H1 (cell line): ENCODE data around the gene RASSF10. TPM values are rescaled to one million over a fixed set of nuclear protein-coding genes. Genes with fewer than 3 reads are reported as not detected.

ENCODE experiments used
- CTCF ChIA-PET: fragments of 300-600 bp; sonication (Branson Sonifier 250); formaldehyde crosslinking; loops from one replicate; lab custom pipeline; 2021; ENCODE audit not compliant: partially characterized antibody; lab: Charles Lee
- POLR2A ChIA-PET: fragments of 300-600 bp; sonication (Branson Sonifier 250); formaldehyde crosslinking; loops from one replicate; lab custom pipeline; 2021; ENCODE audit warnings: inconsistent platforms; ENCODE audit not compliant: partially characterized antibody; lab: Charles Lee
- DNase-seq, 2 experiments: peaks; one replicate each; pipeline versions ENCODE4 v3.0.0 to v3.0.0-alpha.2; 2010 to 2022; ENCODE audit warnings: low spot score in 2 of 2, low read depth in 1 of 2, mixed read lengths in 1 of 2
- FAIRE-seq: peaks from 2 replicates; lab custom pipeline; 2011; peaks lifted over from hg19 to GRCh38; lab: Jason Lieb, UNC
- H2AFZ ChIP-seq: 2 replicates; pipeline ENCODE4 v1.8.1; 2012; ENCODE audit warnings: low read length, inconsistent platforms
- H2AK5ac ChIP-seq: 2 replicates; pipeline ENCODE4 v1.6.1; 2013; ENCODE audit warnings: low read depth, low read length
- H2BK120ac ChIP-seq: replicated peaks from 2 replicates; pipeline ENCODE3; 2013; ENCODE audit warnings: low read depth, low read length, inconsistent platforms
- H2BK12ac ChIP-seq: 2 replicates; pipeline ENCODE4 v1.6.1; 2013; ENCODE audit warnings: low read depth, low read length
- H2BK15ac ChIP-seq: 2 replicates; pipeline ENCODE4 v1.6.1; 2013; ENCODE audit warnings: low read length
- H2BK20ac ChIP-seq: 2 replicates; pipeline ENCODE4 v1.6.1; 2013; ENCODE audit warnings: low read length
- H2BK5ac ChIP-seq: 2 replicates; pipeline ENCODE4 v1.6.1; 2013; ENCODE audit warnings: low read depth, low read length
- H3K14ac ChIP-seq: 2 replicates; pipeline ENCODE4 v1.6.1; 2013; ENCODE audit warnings: inconsistent platforms; ENCODE audit not compliant: insufficient read length
- H3K18ac ChIP-seq: 2 replicates; pipeline ENCODE4 v1.6.1; 2013; ENCODE audit warnings: low read length; ENCODE audit errors: extremely low read depth
- H3K23ac ChIP-seq: 2 replicates; pipeline ENCODE4 v1.6.1; 2013; ENCODE audit warnings: inconsistent platforms; ENCODE audit not compliant: insufficient read length
- H3K23me2 ChIP-seq: 2 replicates; pipeline ENCODE4 v1.6.1; 2013; ENCODE audit warnings: low read depth, low read length
- H3K27ac ChIP-seq: 2 replicates; pipeline ENCODE4 v1.6.1; 2011; ENCODE audit warnings: low read depth, low read length, inconsistent platforms
- H3K27me3 ChIP-seq, 4 experiments: replicated peaks in 1 of 4; 1 replicate in 1 of 4; 2 replicates in 3 of 4; pipeline versions ENCODE4 v1.6.1 to v1.8.1; 2011 to 2013; ENCODE audit warnings: low read length in 3 of 4, mild to moderate bottlenecking in 3 of 4, inconsistent platforms in 2 of 4, mixed read lengths in 2 of 4, moderate library complexity in 1 of 4; ENCODE audit not compliant: control insufficient read depth in 3 of 4, insufficient read depth in 3 of 4; ENCODE audit errors: extremely low read depth in 1 of 4
- H3K36me3 ChIP-seq, 4 experiments: 2 replicates each; pipeline versions ENCODE4 v1.6.1 to v1.8.1; 2011 to 2013; ENCODE audit warnings: mild to moderate bottlenecking in 4 of 4, low read length in 3 of 4, moderate library complexity in 2 of 4, control low read depth in 1 of 4, inconsistent platforms in 1 of 4; ENCODE audit not compliant: insufficient read depth in 4 of 4, control insufficient read depth in 2 of 4
- H3K4ac ChIP-seq: replicated peaks from 2 replicates; pipeline ENCODE3; 2013; ENCODE audit warnings: low read length, low read depth, mixed read lengths, inconsistent platforms; ENCODE audit not compliant: insufficient read length
- H3K4me1 ChIP-seq, 4 experiments: replicated peaks in 1 of 4; 1 replicate in 1 of 4; 2 replicates in 3 of 4; pipeline versions ENCODE4 v1.6.1 to v1.8.1; 2011 to 2013; ENCODE audit warnings: low read length in 3 of 4, inconsistent platforms in 2 of 4, mixed read lengths in 1 of 4; ENCODE audit not compliant: insufficient read depth in 4 of 4, control insufficient read depth in 3 of 4
- H3K4me2 ChIP-seq, 2 experiments: 2 replicates each; pipeline versions ENCODE4 v1.6.1 to v1.8.1; 2011 to 2013; ENCODE audit warnings: low read depth in 2 of 2, low read length in 2 of 2, control low read depth in 1 of 2, inconsistent platforms in 1 of 2, mild to moderate bottlenecking in 1 of 2; ENCODE audit not compliant: insufficient read depth in 1 of 2
- H3K4me3 ChIP-seq, 4 experiments: fragments of 200-600, 300-600 bp in 1 of 4; sonication (generic), shearing (Covaris generic), sonication (Bioruptor Twin) in 1 of 4; 2 replicates each; pipeline versions ENCODE4 v1.5.1 to v1.8.1; 2011 to 2016; ENCODE audit warnings: low read length in 4 of 4, low read depth in 3 of 4, control low read depth in 2 of 4, inconsistent platforms in 2 of 4, mild to moderate bottlenecking in 2 of 4, mixed read lengths in 1 of 4, moderate library complexity in 1 of 4; ENCODE audit not compliant: insufficient read depth in 2 of 4; ENCODE audit errors: extremely low read depth in 1 of 4
- H3K56ac ChIP-seq: replicated peaks from 2 replicates; pipeline ENCODE3; 2013; ENCODE audit warnings: low read depth, mild to moderate bottlenecking, mixed read lengths, low read length, inconsistent platforms; ENCODE audit not compliant: insufficient read length
- H3K79me1 ChIP-seq: 2 replicates; pipeline ENCODE4 v1.6.1; 2013; ENCODE audit warnings: low read depth, low read length, control low read depth
- H3K79me2 ChIP-seq, 2 experiments: 2 replicates each; pipeline versions ENCODE4 v1.6.1 to v1.8.1; 2012 to 2013; ENCODE audit warnings: low read length in 2 of 2, mild to moderate bottlenecking in 2 of 2, inconsistent platforms in 1 of 2; ENCODE audit not compliant: insufficient read depth in 2 of 2, control insufficient read depth in 1 of 2
- H3K9ac ChIP-seq, 4 experiments: replicated peaks in 1 of 4; 1 replicate in 1 of 4; 2 replicates in 3 of 4; pipeline versions ENCODE4 v1.6.1 to v1.8.1; 2011 to 2013; ENCODE audit warnings: low read depth in 3 of 4, low read length in 3 of 4, control low read depth in 2 of 4, mild to moderate bottlenecking in 2 of 4, moderate library complexity in 2 of 4, inconsistent platforms in 1 of 4; ENCODE audit errors: extremely low read depth in 1 of 4
- H3K9me3 ChIP-seq, 2 experiments: 2 replicates each; pipeline versions ENCODE4 v1.6.1 to v1.8.1; 2012 to 2013; ENCODE audit warnings: mild to moderate bottlenecking in 2 of 2, moderate library complexity in 2 of 2, control low read depth in 1 of 2, inconsistent platforms in 1 of 2, low read depth in 1 of 2, low read length in 1 of 2, mixed read lengths in 1 of 2; ENCODE audit not compliant: insufficient read depth in 2 of 2
- H4K20me1 ChIP-seq, 2 experiments: replicated peaks in 1 of 2; 2 replicates each; pipeline versions ENCODE3 to v1.8.1; 2011 to 2013; ENCODE audit warnings: inconsistent platforms in 2 of 2, low read length in 2 of 2, mild to moderate bottlenecking in 1 of 2; ENCODE audit not compliant: insufficient read depth in 2 of 2, control insufficient read depth in 1 of 2
- H4K5ac ChIP-seq: 2 replicates; pipeline ENCODE4 v1.6.1; 2013; ENCODE audit warnings: low read length, low read depth, mixed read lengths, inconsistent platforms; ENCODE audit not compliant: insufficient read length
- H4K8ac ChIP-seq: 2 replicates; pipeline ENCODE4 v1.8.0; 2013; ENCODE audit warnings: mild to moderate bottlenecking, moderate library complexity, low read length, inconsistent platforms; ENCODE audit not compliant: insufficient read depth; ENCODE audit errors: extremely low read depth
- H4K91ac ChIP-seq: replicated peaks from 2 replicates; pipeline ENCODE3; 2013; ENCODE audit warnings: low read length, mixed read lengths, inconsistent platforms; ENCODE audit not compliant: insufficient read length
- BACH1 ChIP-seq: IDR thresholded peaks from 2 replicates; pipeline ENCODE4 v1.6.1; 2012; ENCODE audit warnings: low read length, improper control_type of control experiment
- BCL11A ChIP-seq, 2 experiments: IDR thresholded peaks; one replicate each; pipeline ENCODE4 v1.6.1; 2011; ENCODE audit warnings: low read depth in 2 of 2, low read length in 2 of 2, mild to moderate bottlenecking in 2 of 2
- CHD2 ChIP-seq: IDR thresholded peaks from 2 replicates; pipeline ENCODE4 v1.6.1; 2012; ENCODE audit warnings: low read length, improper control_type of control experiment
- EGR1 ChIP-seq: IDR thresholded peaks from 2 replicates; pipeline ENCODE4 v1.6.1; 2011; ENCODE audit warnings: low read depth, low read length, borderline replicate concordance
- EP300 ChIP-seq, 2 experiments: IDR thresholded peaks; 1 replicate in 1 of 2; 2 replicates in 1 of 2; pipeline ENCODE4 v1.6.1; 2011 to 2012; ENCODE audit warnings: low read depth in 2 of 2, low read length in 2 of 2, mild to moderate bottlenecking in 2 of 2, borderline replicate concordance in 1 of 2, inconsistent platforms in 1 of 2, moderate library complexity in 1 of 2
- JUN ChIP-seq: IDR thresholded peaks from 2 replicates; pipeline ENCODE4 v1.6.1; 2011; ENCODE audit warnings: low read depth, mild to moderate bottlenecking, improper control_type of control experiment, low read length
- MAFK ChIP-seq: IDR thresholded peaks from 2 replicates; pipeline ENCODE4 v1.6.1; 2012; ENCODE audit warnings: low read depth, mild to moderate bottlenecking, improper control_type of control experiment, low read length
- NRF1 ChIP-seq: IDR thresholded peaks from 2 replicates; pipeline ENCODE4 v1.6.1; 2011; ENCODE audit warnings: mild to moderate bottlenecking, low read depth, low read length, improper control_type of control experiment
- POLR2A ChIP-seq, 2 experiments: IDR thresholded peaks; 1 replicate in 1 of 2; 2 replicates in 1 of 2; pipeline ENCODE4 v1.6.1; 2011; ENCODE audit warnings: low read depth in 2 of 2, low read length in 2 of 2, mild to moderate bottlenecking in 2 of 2; ENCODE audit errors: control extremely low read depth in 1 of 2
- RXRA ChIP-seq: IDR thresholded peaks from 2 replicates; pipeline ENCODE4 v1.6.1; 2011; ENCODE audit warnings: low read depth, mild to moderate bottlenecking, low read length, moderate library complexity; ENCODE audit not compliant: insufficient read depth
- SUZ12 ChIP-seq: fragments of 200-600 bp; sonication (generic); IDR thresholded peaks from 2 replicates; pipeline ENCODE4 v1.6.1; 2012; ENCODE audit warnings: mild to moderate bottlenecking, inconsistent platforms, low read length, moderate library complexity, mixed read lengths
- YY1 ChIP-seq: IDR thresholded peaks from 2 replicates; pipeline ENCODE4 v1.6.1; 2011; ENCODE audit warnings: low read depth, mild to moderate bottlenecking, low read length
- WGBS, 2 experiments: shearing (Covaris generic) in 1 of 2; methylation state at CpG; one replicate each; pipeline versions ENCODE4 v1.1.6 to v1.1.7; 2013 to 2015; ENCODE audit warnings: low lambda C conversion rate in 2 of 2, mixed read lengths in 2 of 2, inconsistent platforms in 1 of 2, low coverage in 1 of 2, missing lambda C conversion rate in 1 of 2; ENCODE audit not compliant: insufficient replicate concordance in 2 of 2, insufficient coverage in 1 of 2, insufficient read length in 1 of 2; ENCODE audit errors: extremely low coverage in 1 of 2, missing lambda C conversion rate in 1 of 2; 5-methylcytosine and 5-hydroxymethylcytosine counted together
- polyA plus RNA-seq, 7 experiments: library from polyadenylated mRNA; depleted of rRNA in 3 of 7; stranded (reverse) in 5 of 7; unstranded in 2 of 7; fragments of >200 nt in 5 of 7; fragments of 200-250 nt in 2 of 7; gene quantifications; 1 replicate in 5 of 7; 2 replicates in 1 of 7; 4 replicates in 1 of 7; pipeline versions ENCODE4 v1.2.1 to v1.2.3, GENCODE V29; 2011 to 2013; ENCODE audit warnings: missing spikeins in 2 of 7, mixed read lengths in 2 of 7
- total RNA-seq: library from RNA; stranded (reverse); fragmentation: NEBNext Ultra II Directional; extraction: Animal tissue kit (Norgen Biotek cat#: 25700); gene quantifications from 2 replicates; pipeline ENCODE4 v1.2.1, GENCODE V29; 2021
- TF ChIP-seq, protein P1 (sequence below), 3 experiments: IDR thresholded peaks; 1 replicate in 2 of 3; 2 replicates in 1 of 3; pipeline versions ENCODE4 v1.5.1 to v1.6.1; 2011; ENCODE audit warnings: low read length in 3 of 3, mild to moderate bottlenecking in 3 of 3, inconsistent platforms in 2 of 3, low read depth in 1 of 3, moderate library complexity in 1 of 3; ENCODE audit not compliant: insufficient read depth in 1 of 3; ENCODE audit errors: control extremely low read depth in 1 of 3

Gene RASSF10
- total and polyA plus RNA-seq, 2 of the 8 experiments (the other 6 are each of a cell fraction or from before 2014, with no cell fraction given): 0.51 to 1.8 TPM

DNA sequence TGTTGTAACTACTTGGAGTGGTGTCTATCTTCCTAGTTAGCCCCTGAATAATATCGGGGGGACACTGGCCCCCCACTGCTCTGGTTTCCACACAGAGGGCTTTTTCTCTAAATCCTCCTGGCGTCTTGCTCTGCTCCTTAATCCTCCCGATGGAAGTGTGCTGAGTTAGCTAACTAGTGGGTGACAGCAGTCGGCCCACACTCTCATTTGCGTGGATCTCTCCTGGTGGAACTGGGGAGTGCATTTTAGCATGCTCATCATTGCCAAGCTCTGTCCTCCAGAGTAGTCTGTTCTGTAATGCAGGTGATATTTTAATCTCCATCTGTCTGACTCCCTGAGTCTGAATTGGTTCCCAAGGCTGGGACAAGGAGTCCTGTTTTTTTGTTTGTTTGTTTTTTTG, 46.1 kb upstream of the RASSF10 start:
- H3K4me1 ChIP-seq: peaks cover 0 to 2% (median 0%) of the 10 kb centered on the region in 4 experiments; a peak in 1 of 7 replicates
- no peak overlapping the region for H2BK20ac ChIP-seq
- no peak overlapping the region for H4K8ac ChIP-seq
- H4K5ac ChIP-seq: no peak overlapping the region
- no peak overlapping the region for H2BK5ac ChIP-seq
- H3K23me2 ChIP-seq: no peaks in the 10 kb centered on the region
- no peaks in the 10 kb centered on the region for H3K79me2 ChIP-seq
- no peaks in the 10 kb centered on the region for H3K79me1 ChIP-seq
- H4K91ac ChIP-seq: no peak overlapping the region
- H3K9me3 ChIP-seq: no peaks in the 10 kb centered on the region
- no peak overlapping the region for H3K14ac ChIP-seq
- FAIRE-seq (no peak), DNase-seq (no peak)
- H3K27ac ChIP-seq: no peak overlapping the region
- WGBS, 2 experiments: 90% methylated on average over 5 of the region's 5 CpGs; no CpG with 5 or more reads in 1 of the 2 experiments
- no peak overlapping the region for H3K56ac ChIP-seq
- no peak overlapping the region for H2BK15ac ChIP-seq
- no peaks in the 10 kb centered on the region for H4K20me1 ChIP-seq
- H3K23ac ChIP-seq: no peak overlapping the region
- H2AFZ ChIP-seq: no peak overlapping the region
- POLR2A ChIA-PET: no interaction called here
- H3K4me3 ChIP-seq: no peak overlapping the region
- H2BK120ac ChIP-seq: no peak overlapping the region
- CTCF ChIA-PET: interaction anchor here (0.6 to 12.5 kb wide), 19 partner anchors 15 to 674 kb away, joined by 3 to 158 read pairs (median 5); no protein-coding TSS in a partner anchor
- H3K4ac ChIP-seq: no peak overlapping the region
- no peaks in the 10 kb centered on the region for H3K27me3 ChIP-seq
- no peak overlapping the region for H2BK12ac ChIP-seq
- H2AK5ac ChIP-seq: no peak overlapping the region
- H3K9ac ChIP-seq: no peak overlapping the region
- H3K18ac ChIP-seq: no peak overlapping the region
- H3K4me2 ChIP-seq: no peak overlapping the region
- no peaks in the 10 kb centered on the region for H3K36me3 ChIP-seq
- TF ChIP-seq SUZ12: no peak
- TF ChIP-seq BACH1: no peak
- no peak for TF ChIP-seq CHD2
- TF ChIP-seq, protein P1, sequence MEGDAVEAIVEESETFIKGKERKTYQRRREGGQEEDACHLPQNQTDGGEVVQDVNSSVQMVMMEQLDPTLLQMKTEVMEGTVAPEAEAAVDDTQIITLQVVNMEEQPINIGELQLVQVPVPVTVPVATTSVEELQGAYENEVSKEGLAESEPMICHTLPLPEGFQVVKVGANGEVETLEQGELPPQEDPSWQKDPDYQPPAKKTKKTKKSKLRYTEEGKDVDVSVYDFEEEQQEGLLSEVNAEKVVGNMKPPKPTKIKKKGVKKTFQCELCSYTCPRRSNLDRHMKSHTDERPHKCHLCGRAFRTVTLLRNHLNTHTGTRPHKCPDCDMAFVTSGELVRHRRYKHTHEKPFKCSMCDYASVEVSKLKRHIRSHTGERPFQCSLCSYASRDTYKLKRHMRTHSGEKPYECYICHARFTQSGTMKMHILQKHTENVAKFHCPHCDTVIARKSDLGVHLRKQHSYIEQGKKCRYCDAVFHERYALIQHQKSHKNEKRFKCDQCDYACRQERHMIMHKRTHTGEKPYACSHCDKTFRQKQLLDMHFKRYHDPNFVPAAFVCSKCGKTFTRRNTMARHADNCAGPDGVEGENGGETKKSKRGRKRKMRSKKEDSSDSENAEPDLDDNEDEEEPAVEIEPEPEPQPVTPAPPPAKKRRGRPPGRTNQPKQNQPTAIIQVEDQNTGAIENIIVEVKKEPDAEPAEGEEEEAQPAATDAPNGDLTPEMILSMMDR (IDR thresholded peaks at IDR 0.05; ENCODE audit: control extremely low read depth in 1 of 3, insufficient read depth in 1 of 3, low read depth in 1 of 3, low read length in 3 of 3): no peak
- no peak for TF ChIP-seq EP300 (IDR thresholded peaks at IDR 0.05; ENCODE audit: borderline replicate concordance in 1 of 2, low read depth in 2 of 2, low read length in 2 of 2)
- no peak for TF ChIP-seq POLR2A (IDR thresholded peaks at IDR 0.05; ENCODE audit: control extremely low read depth in 1 of 2, low read depth in 2 of 2, low read length in 2 of 2)
- no peak for TF ChIP-seq BCL11A (IDR thresholded peaks at IDR 0.05; ENCODE audit: low read depth in 2 of 2, low read length in 2 of 2)
- TF ChIP-seq NRF1: no peak
- TF ChIP-seq RXRA: no peak
- no peak for TF ChIP-seq EGR1
- TF ChIP-seq MAFK: no peak
- TF ChIP-seq JUN: no peak
- no peak for TF ChIP-seq YY1
